ENCODE measurements around the gene RNASET2.

RNASET2 gene

GRCh38 chr6:166976636-166977035 lies 20.3 kb upstream of the RNASET2 start:
- TF ChIP-seq EZH2 (IDR thresholded peaks at IDR 0.05; ENCODE audit: borderline replicate concordance, low read length), result no peak
- TF ChIP-seq CTCF (IDR thresholded peaks at IDR 0.05; ENCODE audit: low read length), result no peak
- H3F3A ChIP-seq (ENCODE audit: insufficient read depth, low read length), result no peaks in the 10 kb centered on the region
- H2AFZ ChIP-seq (ENCODE audit: low read length), result no peak overlapping the region
- H3K4me2 ChIP-seq (ENCODE audit: low read length), result no peak overlapping the region
- H3K9ac ChIP-seq (ENCODE audit: low read length), result no peak overlapping the region
- H3K9me3 ChIP-seq (ENCODE audit: low read length), result no peaks in the 10 kb centered on the region
- H3K27me3 ChIP-seq (ENCODE audit: insufficient read depth, low read length), result no peaks in the 10 kb centered on the region
- no peaks in the 10 kb centered on the region for H3K36me3 ChIP-seq (ENCODE audit: insufficient read depth, low read length)
- H3K79me2 ChIP-seq (ENCODE audit: insufficient read depth, low read length), result no peaks in the 10 kb centered on the region
- no peak overlapping the region for H3K4me3 ChIP-seq (ENCODE audit: low read depth, low read length, poor library complexity, severe bottlenecking)
- H3K9me2 ChIP-seq (ENCODE audit: low read depth, low read length), result no peaks in the 10 kb centered on the region
- H3K4me1 ChIP-seq (ENCODE audit: insufficient read depth, low read length, severe bottlenecking), result no peaks in the 10 kb centered on the region
- H3K27ac ChIP-seq (ENCODE audit: low read depth, low read length, poor library complexity, severe bottlenecking), result no peak overlapping the region
- H4K20me1 ChIP-seq (ENCODE audit: insufficient read depth, low read length), result no peaks in the 10 kb centered on the region

DNA sequence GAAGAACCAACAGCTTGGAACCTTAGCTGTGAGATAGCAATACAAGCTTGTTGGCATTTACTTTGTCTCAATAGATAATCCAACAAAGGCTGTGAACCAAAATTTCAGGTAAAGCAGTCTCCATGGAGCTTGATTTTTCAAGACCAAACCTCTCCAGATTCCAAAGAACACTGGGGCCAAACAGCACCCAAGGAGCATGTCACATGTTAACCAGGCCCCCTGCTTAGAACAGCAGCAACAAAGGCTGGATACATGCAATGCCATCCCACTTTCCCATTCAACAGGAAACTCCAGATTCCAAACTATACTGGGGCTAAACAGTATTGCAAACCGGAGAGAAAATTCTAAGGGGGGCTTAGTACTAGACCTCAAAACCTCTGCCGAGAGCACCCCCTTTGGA lies 15.8 kb upstream of the RNASET2 start:
- H3K4me1 ChIP-seq (ENCODE audit: insufficient read depth, low read length, severe bottlenecking), result no peaks in the 10 kb centered on the region
- 0 out of 2 replicates have a peak, but pooled peaks cover 3% of the 10 kb centered on the region for H3K9me3 ChIP-seq (ENCODE audit: low read length)
- no peak overlapping the region for H3K4me3 ChIP-seq (ENCODE audit: low read depth, low read length, poor library complexity, severe bottlenecking)
- H3F3A ChIP-seq (ENCODE audit: insufficient read depth, low read length), result no peaks in the 10 kb centered on the region
- no peaks in the 10 kb centered on the region for H3K27me3 ChIP-seq (ENCODE audit: insufficient read depth, low read length)
- H3K36me3 ChIP-seq (ENCODE audit: insufficient read depth, low read length), result no peaks in the 10 kb centered on the region
- H2AFZ ChIP-seq (ENCODE audit: low read length), result no peak overlapping the region
- H3K9me2 ChIP-seq (ENCODE audit: low read depth, low read length), result no peaks in the 10 kb centered on the region
- no peaks in the 10 kb centered on the region for H4K20me1 ChIP-seq (ENCODE audit: insufficient read depth, low read length)
- H3K9ac ChIP-seq (ENCODE audit: low read length), result no peak overlapping the region
- TF ChIP-seq CTCF (IDR thresholded peaks at IDR 0.05; ENCODE audit: low read length) (no peak), EZH2 (IDR thresholded peaks at IDR 0.05; ENCODE audit: borderline replicate concordance, low read length) (no peak)
- no peak overlapping the region for H3K4me2 ChIP-seq (ENCODE audit: low read length)
- no peaks in the 10 kb centered on the region for H3K79me2 ChIP-seq (ENCODE audit: insufficient read depth, low read length)
- no peak overlapping the region for H3K27ac ChIP-seq (ENCODE audit: low read depth, low read length, poor library complexity, severe bottlenecking)

DNA sequence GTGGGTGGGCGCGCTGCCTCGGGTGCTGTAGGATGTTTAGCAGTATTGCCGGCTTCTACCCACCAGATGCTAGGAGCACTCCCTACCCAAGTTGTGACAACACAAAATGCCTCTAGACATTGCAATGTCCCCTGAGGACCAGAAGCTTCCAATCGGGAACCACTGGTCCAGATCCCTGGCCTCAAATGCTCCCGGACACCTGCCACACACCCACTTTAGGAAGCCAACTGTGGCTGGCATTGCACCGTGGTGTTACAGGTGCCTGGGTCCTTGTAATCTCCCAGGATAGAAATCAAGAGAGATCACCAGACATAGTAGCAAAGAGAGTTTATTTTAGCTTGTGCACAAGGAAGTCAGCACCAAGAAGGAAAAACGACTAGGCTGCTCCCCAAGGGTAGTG lies 14.9 kb upstream of the RNASET2 start:
- H2AFZ ChIP-seq (ENCODE audit: low read length), result no peak overlapping the region
- no peaks in the 10 kb centered on the region for H3K27me3 ChIP-seq (ENCODE audit: insufficient read depth, low read length)
- no peaks in the 10 kb centered on the region for H3F3A ChIP-seq (ENCODE audit: insufficient read depth, low read length)
- no peak overlapping the region for H3K9ac ChIP-seq (ENCODE audit: low read length)
- H3K9me3 ChIP-seq (ENCODE audit: low read length), result 0 out of 2 replicates have a peak, but pooled peaks cover 3% of the 10 kb centered on the region
- no peaks in the 10 kb centered on the region for H3K36me3 ChIP-seq (ENCODE audit: insufficient read depth, low read length)
- H3K4me2 ChIP-seq (ENCODE audit: low read length), result no peak overlapping the region
- no peaks in the 10 kb centered on the region for H3K9me2 ChIP-seq (ENCODE audit: low read depth, low read length)
- H3K79me2 ChIP-seq (ENCODE audit: insufficient read depth, low read length), result no peaks in the 10 kb centered on the region
- no peak overlapping the region for H3K4me3 ChIP-seq (ENCODE audit: low read depth, low read length, poor library complexity, severe bottlenecking)
- H3K4me1 ChIP-seq (ENCODE audit: insufficient read depth, low read length, severe bottlenecking), result no peaks in the 10 kb centered on the region
- TF ChIP-seq CTCF (IDR thresholded peaks at IDR 0.05; ENCODE audit: low read length), result no peak
- TF ChIP-seq EZH2 (IDR thresholded peaks at IDR 0.05; ENCODE audit: borderline replicate concordance, low read length), result no peak
- H3K27ac ChIP-seq (ENCODE audit: low read depth, low read length, poor library complexity, severe bottlenecking), result no peak overlapping the region
- H4K20me1 ChIP-seq (ENCODE audit: insufficient read depth, low read length), result no peaks in the 10 kb centered on the region

Data from OCI-LY1 (cell line).